PC-3 (cell line): ENCODE data around the gene MMRN2.

Experiments
- CTCF ChIP-seq: fragments of 300-600 bp; sonication (generic); conservative IDR thresholded peaks from 2 replicates; pipeline ENCODE4 v1.5.1; 2017; ENCODE audit warnings: antibody characterized with exemption, low read depth, mild to moderate bottlenecking, low read length
- EZH2 ChIP-seq: fragments of 300-600 bp; sonication (generic); IDR thresholded peaks from one replicate; pipeline ENCODE4 v1.6.1; 2017; ENCODE audit warnings: antibody characterized with exemption, mild to moderate bottlenecking, low read length; ENCODE audit not compliant: unreplicated experiment
- EZH2phosphoT487 ChIP-seq: fragments of 300-600 bp; sonication (generic); IDR thresholded peaks from 2 replicates; pipeline ENCODE4 v1.6.1; 2018; ENCODE audit warnings: mild to moderate bottlenecking, antibody characterized with exemption, low read length, borderline replicate concordance

GRCh38 chr10:86932674-86933073, 24.7 kb downstream of the MMRN2 start:
- TF ChIP-seq CTCF (no peak), EZH2 (no peak), EZH2phosphoT487 (no peak)
